Measurements from ENCODE around the gene MCM3AP. TPM values are rescaled to one million over a fixed set of nuclear protein-coding genes. Genes with fewer than 3 reads are reported as not detected.

MCM3AP gene
- total and polyA plus RNA-seq, 9 of the 15 experiments (the other 6 are each of a cell fraction or from before 2014, with no cell fraction given): 6.5 to 179 (median 69.6) TPM

DNA sequence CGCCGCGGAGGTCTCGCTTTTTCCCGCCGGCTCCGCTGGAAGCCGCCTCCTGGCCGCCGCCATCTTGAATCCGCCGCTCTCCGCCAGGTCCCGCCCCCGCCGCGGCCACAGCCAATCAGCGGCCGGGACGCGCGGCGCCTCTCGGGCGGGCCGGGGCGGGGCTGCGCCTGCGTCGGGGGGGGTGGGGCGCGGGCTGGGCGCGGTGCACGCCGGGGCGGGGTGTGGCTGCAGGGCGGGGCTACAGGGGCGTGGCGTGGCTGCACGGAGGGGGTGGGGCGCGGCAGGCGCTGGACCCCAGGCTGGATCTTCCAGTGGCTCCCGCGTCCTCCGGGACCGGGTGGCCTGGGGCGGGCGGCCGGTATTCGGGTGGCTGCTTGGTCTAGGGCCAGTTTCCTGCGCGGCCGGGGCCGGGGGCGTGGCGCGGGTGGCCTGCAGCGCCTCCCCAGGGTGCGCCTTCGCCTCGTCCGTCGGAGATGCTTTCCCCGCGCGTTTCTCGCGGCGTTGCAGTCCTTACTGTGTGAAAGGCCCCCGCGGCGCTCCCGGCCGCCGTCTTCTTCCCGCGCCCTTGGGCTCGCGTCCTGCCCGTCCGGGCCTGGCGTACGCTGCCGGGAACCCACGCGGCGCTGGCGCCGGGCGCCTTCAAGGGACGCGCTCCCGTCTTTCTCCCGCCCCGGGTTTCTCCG, 39.1 kb upstream of the MCM3AP start (continued):
- TF ChIP-seq, protein P1, sequence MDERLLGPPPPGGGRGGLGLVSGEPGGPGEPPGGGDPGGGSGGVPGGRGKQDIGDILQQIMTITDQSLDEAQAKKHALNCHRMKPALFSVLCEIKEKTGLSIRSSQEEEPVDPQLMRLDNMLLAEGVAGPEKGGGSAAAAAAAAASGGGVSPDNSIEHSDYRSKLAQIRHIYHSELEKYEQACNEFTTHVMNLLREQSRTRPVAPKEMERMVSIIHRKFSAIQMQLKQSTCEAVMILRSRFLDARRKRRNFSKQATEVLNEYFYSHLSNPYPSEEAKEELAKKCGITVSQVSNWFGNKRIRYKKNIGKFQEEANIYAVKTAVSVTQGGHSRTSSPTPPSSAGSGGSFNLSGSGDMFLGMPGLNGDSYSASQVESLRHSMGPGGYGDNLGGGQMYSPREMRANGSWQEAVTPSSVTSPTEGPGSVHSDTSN (CRISPR knock-in tag; IDR thresholded peaks at IDR 0.05; ENCODE audit: low read depth): no peak
- TF ChIP-seq, protein P1 (tag; conservative IDR thresholded peaks at IDR 0.05; ENCODE audit: low read depth): no peak
- TF ChIP-seq ZNF282 (CRISPR knock-in tag; IDR thresholded peaks at IDR 0.05): no peak
- no peak for TF ChIP-seq GABPB1 (CRISPR knock-in tag; IDR thresholded peaks at IDR 0.05)
- TF ChIP-seq KAT8 (IDR thresholded peaks at IDR 0.05; ENCODE audit: low read depth): no peak
- TF ChIP-seq, protein P2, sequence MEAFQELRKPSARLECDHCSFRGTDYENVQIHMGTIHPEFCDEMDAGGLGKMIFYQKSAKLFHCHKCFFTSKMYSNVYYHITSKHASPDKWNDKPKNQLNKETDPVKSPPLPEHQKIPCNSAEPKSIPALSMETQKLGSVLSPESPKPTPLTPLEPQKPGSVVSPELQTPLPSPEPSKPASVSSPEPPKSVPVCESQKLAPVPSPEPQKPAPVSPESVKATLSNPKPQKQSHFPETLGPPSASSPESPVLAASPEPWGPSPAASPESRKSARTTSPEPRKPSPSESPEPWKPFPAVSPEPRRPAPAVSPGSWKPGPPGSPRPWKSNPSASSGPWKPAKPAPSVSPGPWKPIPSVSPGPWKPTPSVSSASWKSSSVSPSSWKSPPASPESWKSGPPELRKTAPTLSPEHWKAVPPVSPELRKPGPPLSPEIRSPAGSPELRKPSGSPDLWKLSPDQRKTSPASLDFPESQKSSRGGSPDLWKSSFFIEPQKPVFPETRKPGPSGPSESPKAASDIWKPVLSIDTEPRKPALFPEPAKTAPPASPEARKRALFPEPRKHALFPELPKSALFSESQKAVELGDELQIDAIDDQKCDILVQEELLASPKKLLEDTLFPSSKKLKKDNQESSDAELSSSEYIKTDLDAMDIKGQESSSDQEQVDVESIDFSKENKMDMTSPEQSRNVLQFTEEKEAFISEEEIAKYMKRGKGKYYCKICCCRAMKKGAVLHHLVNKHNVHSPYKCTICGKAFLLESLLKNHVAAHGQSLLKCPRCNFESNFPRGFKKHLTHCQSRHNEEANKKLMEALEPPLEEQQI (IDR thresholded peaks at IDR 0.05): no peak
- TF ChIP-seq HDAC6 (IDR thresholded peaks at IDR 0.05; ENCODE audit: low read depth, low read length): no peak
- TF ChIP-seq, protein P3, sequence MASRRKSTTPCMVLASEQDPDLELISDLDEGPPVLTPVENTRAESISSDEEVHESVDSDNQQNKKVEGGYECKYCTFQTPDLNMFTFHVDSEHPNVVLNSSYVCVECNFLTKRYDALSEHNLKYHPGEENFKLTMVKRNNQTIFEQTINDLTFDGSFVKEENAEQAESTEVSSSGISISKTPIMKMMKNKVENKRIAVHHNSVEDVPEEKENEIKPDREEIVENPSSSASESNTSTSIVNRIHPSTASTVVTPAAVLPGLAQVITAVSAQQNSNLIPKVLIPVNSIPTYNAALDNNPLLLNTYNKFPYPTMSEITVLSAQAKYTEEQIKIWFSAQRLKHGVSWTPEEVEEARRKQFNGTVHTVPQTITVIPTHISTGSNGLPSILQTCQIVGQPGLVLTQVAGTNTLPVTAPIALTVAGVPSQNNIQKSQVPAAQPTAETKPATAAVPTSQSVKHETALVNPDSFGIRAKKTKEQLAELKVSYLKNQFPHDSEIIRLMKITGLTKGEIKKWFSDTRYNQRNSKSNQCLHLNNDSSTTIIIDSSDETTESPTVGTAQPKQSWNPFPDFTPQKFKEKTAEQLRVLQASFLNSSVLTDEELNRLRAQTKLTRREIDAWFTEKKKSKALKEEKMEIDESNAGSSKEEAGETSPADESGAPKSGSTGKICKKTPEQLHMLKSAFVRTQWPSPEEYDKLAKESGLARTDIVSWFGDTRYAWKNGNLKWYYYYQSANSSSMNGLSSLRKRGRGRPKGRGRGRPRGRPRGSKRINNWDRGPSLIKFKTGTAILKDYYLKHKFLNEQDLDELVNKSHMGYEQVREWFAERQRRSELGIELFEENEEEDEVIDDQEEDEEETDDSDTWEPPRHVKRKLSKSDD (conservative IDR thresholded peaks at IDR 0.05; ENCODE audit: low read length): no peak
- TF ChIP-seq POLR2B (IDR thresholded peaks at IDR 0.05; ENCODE audit: low read depth, partially characterized antibody): peak; percentile 14
- TF ChIP-seq SAP30 (IDR thresholded peaks at IDR 0.05; ENCODE audit: borderline replicate concordance, insufficient read depth, low read depth, low read length, poor library complexity, severe bottlenecking): peak; percentile 76
- no peak for TF ChIP-seq BCL6 (CRISPR knock-in tag; IDR thresholded peaks at IDR 0.05)
- TF ChIP-seq CHD1 (IDR thresholded peaks at IDR 0.05; ENCODE audit: low read length): peak; percentile 45
- peak; percentile 81 for TF ChIP-seq RBFOX2 (IDR thresholded peaks at IDR 0.05; ENCODE audit: low read depth, low read length)
- peak; percentile 76 for TF ChIP-seq CTBP1 (IDR thresholded peaks at IDR 0.05; ENCODE audit: borderline replicate concordance)
- TF ChIP-seq POLR2AphosphoS5 (IDR thresholded peaks at IDR 0.05; ENCODE audit: control insufficient read depth, insufficient read depth, low read depth, low read length): peak; percentile 50; the same call in 1 of the 2 replicates
- no peak for TF ChIP-seq BRD4 (IDR thresholded peaks at IDR 0.05)
- no peak for TF ChIP-seq ZNF79 (CRISPR knock-in tag; IDR thresholded peaks at IDR 0.05; ENCODE audit: low read depth)
- TF ChIP-seq MEF2A (IDR thresholded peaks at IDR 0.05; ENCODE audit: control insufficient read depth, low read depth, low read length): no peak
- TF ChIP-seq PRMT5 (CRISPR knock-in tag; IDR thresholded peaks at IDR 0.05): no peak
- TF ChIP-seq MCM3 (IDR thresholded peaks at IDR 0.05): no peak
- peak; percentile 59; the same call in 1 of the 2 replicates for TF ChIP-seq ETV5 (CRISPR knock-in tag; IDR thresholded peaks at IDR 0.05; ENCODE audit: low read depth)
- peak; percentile 33 for TF ChIP-seq HCFC1 (IDR thresholded peaks at IDR 0.05; ENCODE audit: low read depth, low read length)

Measured in K562 (cell line).